GM23248 (cell line): ENCODE results near the gene GPR37. TPM values are rescaled to one million over a fixed set of nuclear protein-coding genes. Genes with fewer than 3 reads are reported as not detected.

Experiments used
- DNase-seq: peaks from one replicate; pipeline ENCODE4 v3.0.0-alpha.2; 2015
- H2AFZ ChIP-seq: fragments of 200-600 bp; sonication (generic); 2 replicates; pipeline ENCODE4 v1.6.1; 2016; ENCODE audit warnings: antibody characterized with exemption
- H3F3A ChIP-seq: fragments of 200-600 bp; sonication (generic); 2 replicates; pipeline ENCODE4 v1.6.1; 2016; ENCODE audit warnings: mild to moderate bottlenecking, antibody characterized with exemption, mixed run types; ENCODE audit not compliant: insufficient read depth
- H3K27ac ChIP-seq: fragments of 200-600 bp; sonication (generic); 2 replicates; pipeline ENCODE4 v1.5.1; 2016; ENCODE audit warnings: mild to moderate bottlenecking
- H3K27me3 ChIP-seq: fragments of 200-600 bp; sonication (generic); replicated peaks from 2 replicates; pipeline ENCODE4 v1.6.1; 2016; ENCODE audit warnings: mild to moderate bottlenecking; ENCODE audit not compliant: insufficient read depth
- H3K36me3 ChIP-seq: fragments of 200-600 bp; sonication (generic); 2 replicates; pipeline ENCODE4 v1.6.1; 2016; ENCODE audit warnings: low read depth, mild to moderate bottlenecking
- H3K4me1 ChIP-seq: fragments of 200-600 bp; sonication (generic); 2 replicates; pipeline ENCODE4 v1.6.1; 2016; ENCODE audit warnings: mild to moderate bottlenecking; ENCODE audit not compliant: insufficient read depth
- H3K4me2 ChIP-seq: fragments of 200-600 bp; sonication (generic); one replicate; pipeline ENCODE4 v1.6.1; 2016; ENCODE audit warnings: mild to moderate bottlenecking; ENCODE audit not compliant: unreplicated experiment
- H3K4me3 ChIP-seq: fragments of 200-600 bp; sonication (generic); 2 replicates; pipeline ENCODE4 v1.5.1; 2016; ENCODE audit warnings: mild to moderate bottlenecking
- H3K79me2 ChIP-seq: fragments of 200-600 bp; sonication (generic); 2 replicates; pipeline ENCODE4 v1.6.1; 2016; ENCODE audit warnings: mild to moderate bottlenecking; ENCODE audit not compliant: insufficient read depth
- H3K9ac ChIP-seq: fragments of 200-600 bp; sonication (generic); 2 replicates; pipeline ENCODE4 v1.6.1; 2016; ENCODE audit warnings: mild to moderate bottlenecking
- H3K9me2 ChIP-seq: fragments of 200-600 bp; sonication (generic); 2 replicates; pipeline ENCODE4 v1.6.1; 2016; ENCODE audit warnings: mixed run types, mild to moderate bottlenecking, moderate library complexity; ENCODE audit not compliant: insufficient read depth
- H3K9me3 ChIP-seq: fragments of 200-600 bp; sonication (generic); one replicate; pipeline ENCODE4 v1.6.1; 2017; ENCODE audit warnings: low read depth
- H4K20me1 ChIP-seq: fragments of 200-600 bp; sonication (generic); 2 replicates; pipeline ENCODE4 v1.6.0; 2016; ENCODE audit not compliant: insufficient read depth
- EZH2 ChIP-seq: fragments of 200-600 bp; sonication (generic); IDR thresholded peaks from 2 replicates; pipeline ENCODE4 v1.6.1; 2018; ENCODE audit warnings: antibody characterized with exemption, mild to moderate bottlenecking; ENCODE audit not compliant: insufficient read depth, poor library complexity, severe bottlenecking
- EZH2phosphoT487 ChIP-seq: fragments of 200-600 bp; sonication (generic); IDR thresholded peaks from 2 replicates; pipeline ENCODE4 v1.6.1; 2018; ENCODE audit warnings: antibody characterized with exemption, moderate library complexity, mild to moderate bottlenecking, low read depth; ENCODE audit not compliant: insufficient read depth
- WGBS, 2 experiments: methylation state at CpG; one replicate each; pipeline ENCODE4 v1.1.6; 2015 to 2017; ENCODE audit warnings: low lambda C conversion rate in 2 of 2, low coverage in 1 of 2; ENCODE audit errors: missing lambda C conversion rate in 2 of 2; 5-methylcytosine and 5-hydroxymethylcytosine counted together
- in situ Hi-C: fragments of 300-500 bp; cut with MboI; formaldehyde crosslinking; loops from 2 replicates; pipeline ENCODE4 v1.15.0; 2020
- polyA plus RNA-seq: library from polyadenylated mRNA; unstranded; fragments of >200 nt; fragmentation: Nextera tagmentation; extraction: Ambion mirVana; gene quantifications from 2 replicates; pipeline ENCODE4 v1.2.1, GENCODE V29; 2016
- total RNA-seq: library from RNA; depleted of rRNA; stranded (reverse); fragments of >200 nt; shearing (Covaris generic); gene quantifications from 2 replicates; pipeline ENCODE4 v1.2.3, GENCODE V29; 2014

The GPR37 gene
- total and polyA plus RNA-seq, 2 experiments from 2014 or later, result not detected

GRCh38 chr7:124764847-124765400 lies 668 bp downstream of the GPR37 start:
- no peaks in the 10 kb centered on the region for H3K36me3 ChIP-seq
- H3K27ac ChIP-seq, result no peak overlapping the region
- H3F3A ChIP-seq, result no peaks in the 10 kb centered on the region
- H3K9ac ChIP-seq, result no peak overlapping the region
- DNase-seq, result no peak
- TF ChIP-seq EZH2phosphoT487 (no peak), EZH2 (peak; percentile 57)
- H3K27me3 ChIP-seq, result peaks cover 37% of the 10 kb centered on the region
- H3K4me2 ChIP-seq, result peak overlapping the region; percentile 62
- no peaks in the 10 kb centered on the region for H3K9me2 ChIP-seq
- peak overlapping the region; percentile 63 for H2AFZ ChIP-seq
- no peaks in the 10 kb centered on the region for H4K20me1 ChIP-seq
- peak overlapping the region; percentile 54; the same call in 1 of the 2 replicates for H3K4me3 ChIP-seq
- in situ Hi-C loops, result no loop called here
- no peaks in the 10 kb centered on the region for H3K79me2 ChIP-seq
- H3K4me1 ChIP-seq, result no peaks in the 10 kb centered on the region
- no peaks in the 10 kb centered on the region for H3K9me3 ChIP-seq
- WGBS, 2 experiments, result 3 to 6% methylated on average over 26 of the region's 26 CpGs

- Histone ChIP-seq H3K27ac (no peak overlapping the region), H3K27me3 (peaks cover 37% of the 10 kb centered on the region), H3K9me2 (no peaks in the 10 kb centered on the region), H2AFZ (no peak overlapping the region), H3K9me3 (no peaks in the 10 kb centered on the region), H3K79me2 (no peaks in the 10 kb centered on the region), H3F3A (no peaks in the 10 kb centered on the region), H3K36me3 (no peaks in the 10 kb centered on the region), H3K9ac (no peak overlapping the region), H3K4me3 (no peak overlapping the region), H3K4me2 (no peak overlapping the region), H4K20me1 (no peaks in the 10 kb centered on the region), H3K4me1 (no peaks in the 10 kb centered on the region)
- in situ Hi-C loops, result no loop called here
- peak; percentile 8 for TF ChIP-seq EZH2
- TF ChIP-seq EZH2phosphoT487, result no peak
- no peak for DNase-seq
- WGBS, 2 experiments, result 8 to 10% methylated on average over 47 to 48 of the region's 48 CpGs
Observed at GRCh38 chr7:124764051-124764846, 1.3 kb downstream of the GPR37 start.

GRCh38 chr7:124762611-124763143 lies 2.9 kb downstream of the GPR37 start:
- no peaks in the 10 kb centered on the region for H3K4me1 ChIP-seq
- H3K4me3 ChIP-seq, result no peak overlapping the region
- no peak overlapping the region for H2AFZ ChIP-seq
- peaks cover 37% of the 10 kb centered on the region for H3K27me3 ChIP-seq
- H3K9me3 ChIP-seq, result no peaks in the 10 kb centered on the region
- no peak overlapping the region for H3K27ac ChIP-seq
- in situ Hi-C loops, result no loop called here
- 38 to 53% methylated on average over 4 of the region's 4 CpGs for WGBS, 2 experiments
- H3K9me2 ChIP-seq, result no peaks in the 10 kb centered on the region
- no peak for TF ChIP-seq EZH2
- H4K20me1 ChIP-seq, result no peaks in the 10 kb centered on the region
- DNase-seq, result no peak
- no peak overlapping the region for H3K9ac ChIP-seq
- H3K36me3 ChIP-seq, result no peaks in the 10 kb centered on the region
- no peak overlapping the region for H3K4me2 ChIP-seq
- H3K79me2 ChIP-seq, result no peaks in the 10 kb centered on the region
- H3F3A ChIP-seq, result no peaks in the 10 kb centered on the region

GRCh38 chr7:124761164-124761715 lies 4.4 kb downstream of the GPR37 start:
- Histone ChIP-seq H3K9me2 (no peaks in the 10 kb centered on the region), H2AFZ (no peak overlapping the region), H3K9me3 (no peaks in the 10 kb centered on the region), H3K4me2 (no peak overlapping the region), H3K79me2 (no peaks in the 10 kb centered on the region), H3K36me3 (no peaks in the 10 kb centered on the region), H3K4me3 (no peak overlapping the region), H3K4me1 (no peaks in the 10 kb centered on the region), H3K27ac (no peak overlapping the region), H3K27me3 (peaks cover 37% of the 10 kb centered on the region), H3F3A (no peaks in the 10 kb centered on the region), H3K9ac (no peak overlapping the region), H4K20me1 (no peaks in the 10 kb centered on the region)
- 22 to 29% methylated on average over 2 of the region's 2 CpGs for WGBS, 2 experiments
- TF ChIP-seq EZH2 (no peak), EZH2phosphoT487 (no peak)
- in situ Hi-C loops, result no loop called here
- DNase-seq, result no peak
